ENCODE data around the gene NCAPG2. TPM values are rescaled to one million over a fixed set of nuclear protein-coding genes. Genes with fewer than 3 reads are reported as not detected.

The NCAPG2 gene
- polyA plus RNA-seq, 1 of the 3 experiments (the other 2 are of a cell fraction) = 25.0 TPM

DNA sequence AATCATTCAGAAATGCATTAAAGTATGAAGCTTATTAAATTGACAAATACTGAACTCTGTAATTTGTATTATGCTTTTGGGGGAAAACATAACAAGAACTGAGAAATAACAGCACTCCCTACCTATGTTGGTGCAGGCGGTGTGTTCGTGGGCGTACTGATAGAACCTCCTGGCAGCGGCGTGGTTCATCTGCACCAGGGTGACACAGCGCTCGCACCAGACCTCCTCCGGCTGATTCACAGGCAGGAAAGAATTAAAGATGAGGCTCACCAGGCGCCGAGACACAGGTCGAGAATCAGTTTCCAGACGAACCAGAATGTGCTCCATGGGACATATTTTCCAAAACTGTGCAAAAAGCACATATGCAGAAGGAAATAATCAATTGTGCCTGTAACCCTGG lies 40.2 kb downstream of the NCAPG2 start (continued):
- TF ChIP-seq, protein P1, sequence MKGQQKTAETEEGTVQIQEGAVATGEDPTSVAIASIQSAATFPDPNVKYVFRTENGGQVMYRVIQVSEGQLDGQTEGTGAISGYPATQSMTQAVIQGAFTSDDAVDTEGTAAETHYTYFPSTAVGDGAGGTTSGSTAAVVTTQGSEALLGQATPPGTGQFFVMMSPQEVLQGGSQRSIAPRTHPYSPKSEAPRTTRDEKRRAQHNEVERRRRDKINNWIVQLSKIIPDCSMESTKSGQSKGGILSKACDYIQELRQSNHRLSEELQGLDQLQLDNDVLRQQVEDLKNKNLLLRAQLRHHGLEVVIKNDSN (IDR thresholded peaks at IDR 0.05; ENCODE audit: borderline replicate concordance, low read depth) = no peak

DNA sequence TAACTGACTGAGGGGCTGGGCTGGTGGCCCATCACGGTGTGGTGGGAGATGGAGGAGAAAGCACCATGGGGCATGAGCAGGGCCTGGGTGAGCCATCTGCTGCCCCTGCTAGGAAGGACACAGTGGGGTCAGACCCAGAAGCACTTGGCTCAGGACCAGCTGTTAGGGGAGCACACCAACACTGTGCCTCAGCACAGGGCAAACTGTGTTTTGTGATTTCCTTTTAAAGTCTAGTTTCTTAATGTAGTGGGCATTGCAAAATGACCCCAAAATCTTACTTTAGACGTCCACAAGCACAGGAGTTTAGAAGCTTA lies 41.2 kb downstream of the NCAPG2 start:
- Histone ChIP-seq H4K20me1 (ENCODE audit: insufficient read depth) (no peaks in the 10 kb centered on the region), H3K79me2 (ENCODE audit: insufficient read depth) (no peaks in the 10 kb centered on the region; the same call in 1 of the 2 replicates), H3K9me3 (no peaks in the 10 kb centered on the region), H2AFZ (ENCODE audit: low read depth) (no peak overlapping the region), H3F3A (replicated peaks; ENCODE audit: insufficient read depth) (no peaks in the 10 kb centered on the region), H3K27me3 (ENCODE audit: insufficient read depth) (no peaks in the 10 kb centered on the region), H3K4me3 (ENCODE audit: low read depth in 2 of 2, low read length in 1 of 2) (no peak overlapping the region), H3K9ac (no peak overlapping the region), H3K36me3 (replicated peaks in 1 of 2; ENCODE audit: control insufficient read depth in 1 of 2, insufficient read depth in 2 of 2, low read length in 1 of 2) (peaks cover 36 to 37% of the 10 kb centered on the region in 2 experiments), H3K27ac (ENCODE audit: low read depth in 2 of 2, low read length in 1 of 2) (peak overlapping the region in 1 of 2 experiments; percentile 74; a peak in 1 of 4 replicates), H3K4me2 (no peak overlapping the region), H3K4me1 (ENCODE audit: control insufficient read depth in 1 of 2, insufficient read depth in 2 of 2, low read depth in 1 of 2, low read length in 1 of 2) (peaks cover 0 to 24% of the 10 kb centered on the region in 2 experiments; a peak in 1 of 4 replicates), H3K9me2 (no peaks in the 10 kb centered on the region)
- DNase-seq = peak; percentile 57
- POLR2A ChIA-PET = no interaction called here
- TF ChIP-seq YY1 (IDR thresholded peaks at IDR 0.05; ENCODE audit: low read depth) = no peak
- no peak for TF ChIP-seq TEAD4 (IDR thresholded peaks at IDR 0.05; ENCODE audit: borderline replicate concordance, insufficient read depth)
- no peak for TF ChIP-seq FOXM1 (IDR thresholded peaks at IDR 0.05; ENCODE audit: low read depth)
- TF ChIP-seq FOSL2 (IDR thresholded peaks at IDR 0.05; ENCODE audit: borderline replicate concordance, low read depth) = no peak
- TF ChIP-seq NRF1 (IDR thresholded peaks at IDR 0.05; ENCODE audit: low read depth, low read length) = no peak
- no peak for TF ChIP-seq GABPA (IDR thresholded peaks at IDR 0.05; ENCODE audit: low read depth)
- TF ChIP-seq, protein P1 (IDR thresholded peaks at IDR 0.05; ENCODE audit: borderline replicate concordance, low read depth) = no peak
- no peak for TF ChIP-seq RFX5 (IDR thresholded peaks at IDR 0.05; ENCODE audit: low read length)
- no peak for TF ChIP-seq EZH2phosphoT487 (IDR thresholded peaks at IDR 0.05; ENCODE audit: borderline replicate concordance, low read depth)
- no peak for TF ChIP-seq MEF2A (IDR thresholded peaks at IDR 0.05; ENCODE audit: borderline replicate concordance, low read depth)
- TF ChIP-seq, protein P2, sequence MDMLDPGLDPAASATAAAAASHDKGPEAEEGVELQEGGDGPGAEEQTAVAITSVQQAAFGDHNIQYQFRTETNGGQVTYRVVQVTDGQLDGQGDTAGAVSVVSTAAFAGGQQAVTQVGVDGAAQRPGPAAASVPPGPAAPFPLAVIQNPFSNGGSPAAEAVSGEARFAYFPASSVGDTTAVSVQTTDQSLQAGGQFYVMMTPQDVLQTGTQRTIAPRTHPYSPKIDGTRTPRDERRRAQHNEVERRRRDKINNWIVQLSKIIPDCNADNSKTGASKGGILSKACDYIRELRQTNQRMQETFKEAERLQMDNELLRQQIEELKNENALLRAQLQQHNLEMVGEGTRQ (IDR thresholded peaks at IDR 0.05; ENCODE audit: borderline replicate concordance, low read depth, low read length) = no peak
- TF ChIP-seq NFIC (IDR thresholded peaks at IDR 0.05; ENCODE audit: borderline replicate concordance) = no peak
- TF ChIP-seq SIN3A (IDR thresholded peaks at IDR 0.05; ENCODE audit: borderline replicate concordance, low read depth, low read length) = no peak
- TF ChIP-seq EP300 (IDR thresholded peaks at IDR 0.05; ENCODE audit: borderline replicate concordance in 1 of 2, low read depth in 1 of 2, low read length in 1 of 2) = no peak
- TF ChIP-seq, protein P3, sequence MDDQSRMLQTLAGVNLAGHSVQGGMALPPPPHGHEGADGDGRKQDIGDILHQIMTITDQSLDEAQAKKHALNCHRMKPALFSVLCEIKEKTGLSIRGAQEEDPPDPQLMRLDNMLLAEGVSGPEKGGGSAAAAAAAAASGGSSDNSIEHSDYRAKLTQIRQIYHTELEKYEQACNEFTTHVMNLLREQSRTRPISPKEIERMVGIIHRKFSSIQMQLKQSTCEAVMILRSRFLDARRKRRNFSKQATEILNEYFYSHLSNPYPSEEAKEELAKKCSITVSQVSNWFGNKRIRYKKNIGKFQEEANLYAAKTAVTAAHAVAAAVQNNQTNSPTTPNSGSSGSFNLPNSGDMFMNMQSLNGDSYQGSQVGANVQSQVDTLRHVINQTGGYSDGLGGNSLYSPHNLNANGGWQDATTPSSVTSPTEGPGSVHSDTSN (IDR thresholded peaks at IDR 0.05) = no peak
- no peak for TF ChIP-seq GATA2 (CRISPR knock-in tag; IDR thresholded peaks at IDR 0.05)
- 96% methylated on average over 2 of the region's 2 CpGs for WGBS (ENCODE audit: low lambda C conversion rate)
- CTCF ChIA-PET = interaction anchor here (0.6 to 2.2 kb wide), 3 partner anchors 17 to 169 kb away, joined by 3 to 15 read pairs (median 4); no protein-coding TSS in a partner anchor

All from SK-N-SH (cell line).